Spleen (tissue), 7 donors: ENCODE data around the gene CACNA2D4.

Experiments
- POLR2A ChIP-seq, 3 donors: fragments of 450-650 bp; IDR thresholded peaks; one replicate each; pipeline ENCODE4 v1.5.1; 2017; ENCODE audit warnings: antibody characterized with exemption in 3 of 3, mild to moderate bottlenecking in 1 of 3
- POLR2AphosphoS5 ChIP-seq, 3 donors: sonication (generic); formaldehyde crosslinking; IDR thresholded peaks; one replicate each; pipeline ENCODE4 v1.5.1; 2017; ENCODE audit warnings: antibody characterized with exemption in 3 of 3
- TF ChIP-seq, protein P1 (sequence below), 11 experiments: fragments of 200-600 bp in 7 of 11; fragments of 450-650 bp in 4 of 11; sonication (generic) in 4 of 11; IDR thresholded peaks in 8 of 11; conservative IDR thresholded peaks in 3 of 11; 1 replicate in 7 of 11; 2 replicates in 4 of 11; pipeline versions ENCODE4 v1.4.0 to v1.8.0; 2016 to 2021; ENCODE audit warnings: antibody characterized with exemption in 11 of 11, inconsistent platforms in 4 of 11, mild to moderate bottlenecking in 1 of 11
- donor health status: DM: no; HTN: no; CAD: no; lungs with moderate emphysema.
- donor health status: DM: no; HTN: no; CAD: no.
- donor health status: DM: no; HTN: no; CAD: no.

DNA sequence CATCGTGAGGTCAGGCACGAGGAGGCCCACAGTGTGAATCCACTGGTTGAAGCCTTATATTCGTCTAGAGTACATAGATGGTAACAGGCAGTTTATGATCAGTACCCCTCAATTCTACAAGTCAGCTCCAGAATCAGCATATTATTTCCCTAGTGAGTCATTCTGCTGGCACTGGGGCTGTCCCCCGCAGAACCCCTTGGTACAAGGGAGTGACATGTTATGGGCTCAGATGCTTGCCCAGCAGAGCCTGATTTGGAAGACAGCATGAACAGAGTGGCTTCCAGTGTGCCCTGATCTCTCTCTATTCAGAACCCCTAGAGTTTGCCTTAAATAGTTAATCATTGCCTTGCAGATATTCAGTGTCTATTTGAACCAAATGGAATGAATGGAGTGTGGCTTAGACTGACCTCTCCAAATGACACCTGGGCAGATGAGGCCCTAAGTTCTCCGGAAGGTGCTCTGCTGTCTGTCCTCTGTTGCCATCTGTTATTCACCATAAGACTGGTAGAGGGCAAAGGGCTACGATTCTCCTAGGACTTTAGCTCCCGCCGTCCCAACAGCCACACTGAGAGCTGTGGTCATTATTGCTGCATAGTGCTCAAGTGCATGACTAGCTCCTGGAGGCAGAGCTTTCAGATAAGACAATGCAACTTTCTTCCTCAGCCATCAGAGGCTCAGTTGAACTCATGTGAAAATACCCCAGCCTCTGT, 41.1 kb downstream of the CACNA2D4 start:
- no peak for TF ChIP-seq POLR2A (IDR thresholded peaks at IDR 0.05)
- TF ChIP-seq, protein P1, sequence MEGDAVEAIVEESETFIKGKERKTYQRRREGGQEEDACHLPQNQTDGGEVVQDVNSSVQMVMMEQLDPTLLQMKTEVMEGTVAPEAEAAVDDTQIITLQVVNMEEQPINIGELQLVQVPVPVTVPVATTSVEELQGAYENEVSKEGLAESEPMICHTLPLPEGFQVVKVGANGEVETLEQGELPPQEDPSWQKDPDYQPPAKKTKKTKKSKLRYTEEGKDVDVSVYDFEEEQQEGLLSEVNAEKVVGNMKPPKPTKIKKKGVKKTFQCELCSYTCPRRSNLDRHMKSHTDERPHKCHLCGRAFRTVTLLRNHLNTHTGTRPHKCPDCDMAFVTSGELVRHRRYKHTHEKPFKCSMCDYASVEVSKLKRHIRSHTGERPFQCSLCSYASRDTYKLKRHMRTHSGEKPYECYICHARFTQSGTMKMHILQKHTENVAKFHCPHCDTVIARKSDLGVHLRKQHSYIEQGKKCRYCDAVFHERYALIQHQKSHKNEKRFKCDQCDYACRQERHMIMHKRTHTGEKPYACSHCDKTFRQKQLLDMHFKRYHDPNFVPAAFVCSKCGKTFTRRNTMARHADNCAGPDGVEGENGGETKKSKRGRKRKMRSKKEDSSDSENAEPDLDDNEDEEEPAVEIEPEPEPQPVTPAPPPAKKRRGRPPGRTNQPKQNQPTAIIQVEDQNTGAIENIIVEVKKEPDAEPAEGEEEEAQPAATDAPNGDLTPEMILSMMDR (IDR thresholded peaks at IDR 0.05 in 8 of 11, conservative IDR thresholded peaks at IDR 0.05 in 3 of 11) = no peak
- TF ChIP-seq POLR2AphosphoS5 (IDR thresholded peaks at IDR 0.05) = no peak
